ENCODE data around the gene ALDH16A1. TPM values are rescaled to one million over a fixed set of nuclear protein-coding genes. Genes with fewer than 3 reads are reported as not detected.

Gene ALDH16A1
- total and polyA plus RNA-seq, 2 of the 8 experiments (the other 6 are each of a cell fraction or from before 2014, with no cell fraction given), result 30.5 to 34.3 TPM

- TF ChIP-seq RAD21 (IDR thresholded peaks at IDR 0.05 in 1 of 2, conservative IDR thresholded peaks at IDR 0.05 in 1 of 2; ENCODE audit: low read depth in 2 of 2, low read length in 2 of 2), result no peak
- no peak for TF ChIP-seq SP2 (IDR thresholded peaks at IDR 0.05; ENCODE audit: low read length)
- TF ChIP-seq NRF1 (IDR thresholded peaks at IDR 0.05; ENCODE audit: low read depth, low read length), result peak; percentile 86
- TF ChIP-seq USF2 (IDR thresholded peaks at IDR 0.05; ENCODE audit: low read length), result peak; percentile 87
- TF ChIP-seq CREB1 (IDR thresholded peaks at IDR 0.05), result peak; percentile 69
- TF ChIP-seq POLR2A (IDR thresholded peaks at IDR 0.05; ENCODE audit: control extremely low read depth in 1 of 2, low read depth in 2 of 2, low read length in 2 of 2), result peak; percentile 90 to 99
- peak in 1 of 2 experiments; percentile 66; a peak in 1 of 4 replicates for TF ChIP-seq SIN3A (conservative IDR thresholded peaks at IDR 0.05 in 1 of 2, IDR thresholded peaks at IDR 0.05 in 1 of 2; ENCODE audit: low read depth in 1 of 2, low read length in 2 of 2)
- peak; percentile 45 for TF ChIP-seq KDM4A (IDR thresholded peaks at IDR 0.05; ENCODE audit: low read depth, low read length, severe bottlenecking)
- 0 out of 2 replicates have a peak, but pooled peaks have one; percentile 64 for TF ChIP-seq RBBP5 (IDR thresholded peaks at IDR 0.05; ENCODE audit: borderline replicate concordance, low read depth, low read length)
- TF ChIP-seq FOSL1 (IDR thresholded peaks at IDR 0.05; ENCODE audit: insufficient read depth, low read depth, low read length), result no peak
- no peak for TF ChIP-seq CTBP2 (IDR thresholded peaks at IDR 0.05; ENCODE audit: borderline replicate concordance, insufficient read depth, insufficient read length, low read length)
- peak; percentile 64; the same call in 1 of the 2 replicates for TF ChIP-seq MAX (IDR thresholded peaks at IDR 0.05)
- no peak for TF ChIP-seq JUN (IDR thresholded peaks at IDR 0.05; ENCODE audit: low read depth, low read length)
- no peak for TF ChIP-seq ASH2L (IDR thresholded peaks at IDR 0.05; ENCODE audit: low read length)
- no peak for TF ChIP-seq MAFK (IDR thresholded peaks at IDR 0.05; ENCODE audit: low read depth, low read length)
- TF ChIP-seq TBP (IDR thresholded peaks at IDR 0.05; ENCODE audit: low read depth, low read length), result peak; percentile 96
- TF ChIP-seq CBX5 (IDR thresholded peaks at IDR 0.05; ENCODE audit: low read depth, low read length), result no peak
- TF ChIP-seq PHF8 (conservative IDR thresholded peaks at IDR 0.05; ENCODE audit: low read depth, low read length), result peak; percentile 91
- peak; percentile 48 for TF ChIP-seq E2F6 (IDR thresholded peaks at IDR 0.05)
- TF ChIP-seq JUND (IDR thresholded peaks at IDR 0.05; ENCODE audit: low read length), result no peak
- no peak for TF ChIP-seq HDAC2 (IDR thresholded peaks at IDR 0.05; ENCODE audit: borderline replicate concordance in 1 of 2, low read depth in 2 of 2, low read length in 2 of 2)
- peak; percentile 25; the same call in 1 of the 2 replicates for TF ChIP-seq BRCA1 (IDR thresholded peaks at IDR 0.05; ENCODE audit: low read depth, low read length)
Observed at GRCh38 chr19:49453013-49453756, at the start of gene ALDH16A1 (continued).

Data from H1 (cell line).